ENCODE measurements around the gene OPHN1. TPM values are rescaled to one million over a fixed set of nuclear protein-coding genes. Genes with fewer than 3 reads are reported as not detected.

OPHN1 gene
- total RNA-seq, 6 donors from 2014 or later: 10.0 to 40.9 (median 10.8) TPM

DNA sequence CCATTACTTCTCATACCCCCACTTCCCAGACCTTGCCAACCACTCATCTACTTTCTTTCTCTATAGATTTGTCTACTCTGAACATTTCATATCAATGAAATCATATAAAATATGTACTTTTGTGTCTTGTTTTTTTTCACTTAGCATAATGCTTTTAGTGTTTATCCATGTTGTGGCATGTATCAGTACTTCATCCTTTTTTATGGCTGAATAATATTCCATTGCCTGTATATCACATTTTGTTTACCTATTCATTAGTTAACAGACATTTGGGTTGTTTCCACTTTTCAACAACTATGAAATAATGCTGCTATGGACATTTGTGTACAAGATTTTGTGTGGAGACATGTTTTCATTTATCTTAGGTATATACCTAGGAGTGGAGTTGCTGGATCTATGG, 324.1 kb downstream of the OPHN1 start:
- Histone ChIP-seq H3K4me3 (no peak overlapping the region), H3K27me3 (no peaks in the 10 kb centered on the region), H3K27ac (no peak overlapping the region), H3K4me1 (no peaks in the 10 kb centered on the region), H3K36me3 (peaks cover 0 to 12% (median 2%) of the 10 kb centered on the region in 4 donors), H3K9me3 (peaks cover 0 to 4% (median 0%) of the 10 kb centered on the region in 4 donors)
- ATAC-seq (ENCODE audit: low FRiP score in 2 of 2) (no peak), DNase-seq (no peak)
- no peak for TF ChIP-seq POLR2AphosphoS5 (IDR thresholded peaks at IDR 0.05)
- TF ChIP-seq EP300 (IDR thresholded peaks at IDR 0.05): no peak
- TF ChIP-seq, protein P1, sequence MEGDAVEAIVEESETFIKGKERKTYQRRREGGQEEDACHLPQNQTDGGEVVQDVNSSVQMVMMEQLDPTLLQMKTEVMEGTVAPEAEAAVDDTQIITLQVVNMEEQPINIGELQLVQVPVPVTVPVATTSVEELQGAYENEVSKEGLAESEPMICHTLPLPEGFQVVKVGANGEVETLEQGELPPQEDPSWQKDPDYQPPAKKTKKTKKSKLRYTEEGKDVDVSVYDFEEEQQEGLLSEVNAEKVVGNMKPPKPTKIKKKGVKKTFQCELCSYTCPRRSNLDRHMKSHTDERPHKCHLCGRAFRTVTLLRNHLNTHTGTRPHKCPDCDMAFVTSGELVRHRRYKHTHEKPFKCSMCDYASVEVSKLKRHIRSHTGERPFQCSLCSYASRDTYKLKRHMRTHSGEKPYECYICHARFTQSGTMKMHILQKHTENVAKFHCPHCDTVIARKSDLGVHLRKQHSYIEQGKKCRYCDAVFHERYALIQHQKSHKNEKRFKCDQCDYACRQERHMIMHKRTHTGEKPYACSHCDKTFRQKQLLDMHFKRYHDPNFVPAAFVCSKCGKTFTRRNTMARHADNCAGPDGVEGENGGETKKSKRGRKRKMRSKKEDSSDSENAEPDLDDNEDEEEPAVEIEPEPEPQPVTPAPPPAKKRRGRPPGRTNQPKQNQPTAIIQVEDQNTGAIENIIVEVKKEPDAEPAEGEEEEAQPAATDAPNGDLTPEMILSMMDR (IDR thresholded peaks at IDR 0.05): no peak
- TF ChIP-seq POLR2A (IDR thresholded peaks at IDR 0.05): no peak

DNA sequence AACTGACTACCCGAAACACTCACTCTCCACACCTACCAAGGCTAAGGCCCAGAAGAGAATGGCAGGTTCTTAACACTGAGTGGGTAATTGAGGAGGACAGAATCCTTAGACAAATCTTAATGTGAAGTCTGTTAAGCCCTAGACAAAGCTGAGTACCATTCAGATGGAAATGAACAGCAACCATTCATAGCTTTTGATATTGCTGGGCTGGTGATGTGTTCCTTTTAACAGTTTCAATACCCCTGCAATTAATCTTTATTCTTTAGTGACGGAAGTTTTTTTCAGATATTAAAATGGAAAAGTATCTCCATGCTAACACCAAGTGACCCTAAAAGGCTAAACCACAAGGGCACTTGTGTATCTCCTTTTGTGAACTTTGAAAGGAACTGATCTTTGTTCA, 334.9 kb downstream of the OPHN1 start:
- DNase-seq: no peak
- TF ChIP-seq, protein P1 (IDR thresholded peaks at IDR 0.05): no peak
- no peak for TF ChIP-seq EP300 (IDR thresholded peaks at IDR 0.05)
- no peak for TF ChIP-seq POLR2A (IDR thresholded peaks at IDR 0.05)
- no peak for TF ChIP-seq POLR2AphosphoS5 (IDR thresholded peaks at IDR 0.05)
- Histone ChIP-seq H3K4me3 (no peak overlapping the region), H3K27ac (no peak overlapping the region), H3K4me1 (no peaks in the 10 kb centered on the region), H3K9me3 (no peaks in the 10 kb centered on the region), H3K27me3 (no peaks in the 10 kb centered on the region), H3K36me3 (no peaks in the 10 kb centered on the region)
- ATAC-seq (ENCODE audit: low FRiP score in 2 of 2): no peak
- WGBS, 2 donors: 83 to 100% methylated on average over 1 to 2 of the region's 2 CpGs

DNA sequence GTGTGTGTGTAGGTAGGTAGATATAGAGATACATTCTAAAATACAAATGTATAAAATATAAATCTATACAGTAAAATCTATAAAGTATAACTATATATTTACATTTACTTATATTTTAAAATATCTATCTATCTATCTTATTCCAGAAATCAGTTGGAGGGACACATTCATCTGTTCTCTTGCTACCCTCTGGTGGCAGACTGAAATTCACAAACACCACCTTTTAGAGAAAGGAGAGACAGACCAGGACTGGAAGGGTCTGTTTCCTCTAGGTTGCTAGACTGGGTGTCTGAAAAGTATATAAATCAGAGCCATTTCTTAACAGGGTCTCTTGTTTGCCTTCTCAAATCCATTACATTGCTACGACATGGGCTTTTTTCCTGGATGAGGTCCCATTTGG, 343.0 kb downstream of the OPHN1 start:
- no peak for TF ChIP-seq POLR2A (IDR thresholded peaks at IDR 0.05)
- no peak for TF ChIP-seq EP300 (IDR thresholded peaks at IDR 0.05)
- TF ChIP-seq, protein P1 (IDR thresholded peaks at IDR 0.05): no peak
- no peak for TF ChIP-seq POLR2AphosphoS5 (IDR thresholded peaks at IDR 0.05)
- 84 to 100% methylated on average over 1 of the region's 1 CpG for WGBS, 2 donors
- Histone ChIP-seq H3K27ac (no peak overlapping the region), H3K9me3 (no peaks in the 10 kb centered on the region), H3K4me3 (no peak overlapping the region), H3K27me3 (no peaks in the 10 kb centered on the region), H3K36me3 (no peaks in the 10 kb centered on the region), H3K4me1 (no peaks in the 10 kb centered on the region)
- no peak for DNase-seq
- no peak for ATAC-seq (ENCODE audit: low FRiP score in 2 of 2)

DNA sequence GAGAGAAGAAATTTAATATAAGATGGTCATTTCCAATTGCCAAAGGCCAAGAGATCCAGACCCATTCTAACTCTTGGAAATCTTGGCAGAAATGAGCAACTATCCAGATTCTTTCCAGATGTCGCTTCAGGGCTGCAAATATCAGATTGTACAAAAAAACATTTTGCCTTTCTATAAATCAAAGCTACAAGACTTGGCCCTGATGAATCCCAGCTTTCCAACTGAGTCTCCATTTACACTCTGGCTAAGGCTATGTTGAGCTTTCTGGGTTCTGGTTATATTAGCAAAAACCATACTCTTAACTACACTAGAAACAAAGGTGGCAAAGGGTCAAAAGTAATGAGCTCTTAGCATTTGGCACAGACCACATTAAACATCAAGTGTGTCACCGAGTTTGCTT, 345.8 kb downstream of the OPHN1 start:
- DNase-seq: no peak
- no peak overlapping the region for H3K4me3 ChIP-seq

GRCh38 chrX:68086709-68087108, 346.6 kb downstream of the OPHN1 start:
- Histone ChIP-seq H3K27ac (no peak overlapping the region), H3K9me3 (no peaks in the 10 kb centered on the region), H3K36me3 (no peaks in the 10 kb centered on the region), H3K4me3 (no peak overlapping the region), H3K27me3 (no peaks in the 10 kb centered on the region), H3K4me1 (no peaks in the 10 kb centered on the region)
- TF ChIP-seq, protein P1 (IDR thresholded peaks at IDR 0.05): no peak
- no peak for TF ChIP-seq POLR2AphosphoS5 (IDR thresholded peaks at IDR 0.05)
- no peak for TF ChIP-seq POLR2A (IDR thresholded peaks at IDR 0.05)
- TF ChIP-seq EP300 (IDR thresholded peaks at IDR 0.05): no peak
- WGBS, 2 donors: 50 to 71% methylated on average over 1 of the region's 1 CpG
- no peak for ATAC-seq (ENCODE audit: low FRiP score in 2 of 2)
- DNase-seq: no peak

More for the DNA sequence above, 345.8 kb downstream of the OPHN1 start:
- no peak for ATAC-seq (ENCODE audit: low FRiP score in 2 of 2)
- no peaks in the 10 kb centered on the region for H3K36me3 ChIP-seq
- WGBS, 2 donors: 59 to 76% methylated on average over 2 of the region's 2 CpGs
- no peaks in the 10 kb centered on the region for H3K9me3 ChIP-seq
- no peaks in the 10 kb centered on the region for H3K27me3 ChIP-seq
- H3K4me1 ChIP-seq: no peaks in the 10 kb centered on the region
- H3K27ac ChIP-seq: peak overlapping the region in 1 of 4 donors; percentile 10
- TF ChIP-seq POLR2A (IDR thresholded peaks at IDR 0.05): no peak
- TF ChIP-seq EP300 (IDR thresholded peaks at IDR 0.05): no peak
- TF ChIP-seq, protein P1 (IDR thresholded peaks at IDR 0.05): no peak
- no peak for TF ChIP-seq POLR2AphosphoS5 (IDR thresholded peaks at IDR 0.05)

Data from upper lobe of left lung (tissue), 6 donors.